ENCODE measurements around the gene MEGF6.

MEGF6 gene

DNA sequence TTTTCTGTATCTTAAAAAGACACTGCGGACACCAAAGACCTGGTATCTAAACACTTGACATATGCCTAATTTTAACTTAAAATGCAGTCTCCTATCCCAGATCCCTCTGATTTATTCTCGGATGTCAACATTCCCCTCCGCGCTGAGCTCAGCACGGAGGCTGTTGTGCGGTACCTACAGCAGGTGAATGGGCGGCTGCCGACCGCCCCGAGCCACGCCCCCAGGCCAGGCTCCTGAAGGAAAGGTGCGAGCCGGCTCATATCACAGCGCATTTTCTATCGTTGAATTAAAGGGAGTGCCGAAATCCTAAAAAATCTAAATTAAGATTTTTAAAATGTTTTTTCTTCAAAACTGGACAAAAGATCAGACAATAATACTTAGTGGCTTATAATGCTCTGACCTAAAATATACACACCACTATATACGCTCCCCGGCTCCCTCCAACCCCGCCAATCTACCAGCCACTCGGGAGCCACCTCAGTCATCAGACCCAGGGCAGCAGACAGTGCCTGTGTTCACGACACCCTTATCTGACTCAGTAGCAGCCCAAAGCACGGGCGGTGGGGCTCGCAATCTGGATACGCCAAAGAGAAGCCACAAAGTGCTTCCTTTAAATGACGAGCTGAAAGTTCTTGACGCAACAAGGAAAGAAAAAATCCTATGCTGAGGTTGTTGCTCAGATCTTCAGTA is 34.5 kb upstream of the MEGF6 start:
- H3K4me3 ChIP-seq (ENCODE audit: low read length): no peak overlapping the region
- peaks cover 12% of the 10 kb centered on the region for H3K79me2 ChIP-seq (ENCODE audit: control insufficient read depth, low read length)
- TF ChIP-seq, protein P1, sequence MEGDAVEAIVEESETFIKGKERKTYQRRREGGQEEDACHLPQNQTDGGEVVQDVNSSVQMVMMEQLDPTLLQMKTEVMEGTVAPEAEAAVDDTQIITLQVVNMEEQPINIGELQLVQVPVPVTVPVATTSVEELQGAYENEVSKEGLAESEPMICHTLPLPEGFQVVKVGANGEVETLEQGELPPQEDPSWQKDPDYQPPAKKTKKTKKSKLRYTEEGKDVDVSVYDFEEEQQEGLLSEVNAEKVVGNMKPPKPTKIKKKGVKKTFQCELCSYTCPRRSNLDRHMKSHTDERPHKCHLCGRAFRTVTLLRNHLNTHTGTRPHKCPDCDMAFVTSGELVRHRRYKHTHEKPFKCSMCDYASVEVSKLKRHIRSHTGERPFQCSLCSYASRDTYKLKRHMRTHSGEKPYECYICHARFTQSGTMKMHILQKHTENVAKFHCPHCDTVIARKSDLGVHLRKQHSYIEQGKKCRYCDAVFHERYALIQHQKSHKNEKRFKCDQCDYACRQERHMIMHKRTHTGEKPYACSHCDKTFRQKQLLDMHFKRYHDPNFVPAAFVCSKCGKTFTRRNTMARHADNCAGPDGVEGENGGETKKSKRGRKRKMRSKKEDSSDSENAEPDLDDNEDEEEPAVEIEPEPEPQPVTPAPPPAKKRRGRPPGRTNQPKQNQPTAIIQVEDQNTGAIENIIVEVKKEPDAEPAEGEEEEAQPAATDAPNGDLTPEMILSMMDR (IDR thresholded peaks at IDR 0.05; ENCODE audit: low read depth, low read length, poor library complexity, severe bottlenecking): no peak
- no peaks in the 10 kb centered on the region for H3K9me2 ChIP-seq (replicated peaks; ENCODE audit: control insufficient read depth, low read length)
- H3K27me3 ChIP-seq (ENCODE audit: control insufficient read depth, low read length): no peaks in the 10 kb centered on the region
- no peak overlapping the region for H3K4me2 ChIP-seq (ENCODE audit: low read length)
- peaks cover 43% of the 10 kb centered on the region for H3K36me3 ChIP-seq (ENCODE audit: control insufficient read depth, low read length)
- peaks cover 13% of the 10 kb centered on the region for H3K4me1 ChIP-seq (ENCODE audit: control insufficient read depth, low read length)
- H3F3A ChIP-seq (ENCODE audit: control insufficient read depth, insufficient read depth): peaks cover 7% of the 10 kb centered on the region; the same call in 1 of the 2 replicates
- no peaks in the 10 kb centered on the region for H4K20me1 ChIP-seq (ENCODE audit: control insufficient read depth, insufficient read depth, low read depth, low read length)
- no peak overlapping the region for H3K27ac ChIP-seq (ENCODE audit: low read depth, low read length)
- no peaks in the 10 kb centered on the region for H3K9me3 ChIP-seq (ENCODE audit: control insufficient read depth, insufficient read depth, low read length)

DNA sequence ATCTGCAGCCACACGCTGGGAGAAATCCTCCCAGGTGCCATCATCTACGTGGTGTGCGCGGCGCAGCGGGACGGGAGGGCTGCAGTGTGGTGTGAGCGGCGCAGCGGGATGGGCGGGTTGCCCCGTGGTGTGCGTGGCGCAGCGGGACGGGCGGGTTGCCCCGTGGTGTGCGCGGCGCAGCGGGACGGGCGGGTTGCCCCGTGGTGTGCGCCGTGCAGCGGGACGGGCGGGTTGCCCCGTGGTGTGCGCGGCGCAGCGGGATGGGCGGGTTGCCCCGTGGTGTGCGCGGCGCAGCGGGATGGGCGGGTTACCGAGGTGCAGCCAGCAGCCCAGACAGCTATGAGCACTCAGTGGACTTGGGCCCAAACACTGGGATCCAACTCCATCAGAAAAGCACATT is 33.9 kb upstream of the MEGF6 start:
- Histone ChIP-seq H3K4me3 (ENCODE audit: low read length) (no peak overlapping the region), H3K36me3 (ENCODE audit: control insufficient read depth, low read length) (peaks cover 43% of the 10 kb centered on the region), H3K4me2 (ENCODE audit: low read length) (no peak overlapping the region), H3K9me2 (replicated peaks; ENCODE audit: control insufficient read depth, low read length) (no peaks in the 10 kb centered on the region), H3K27me3 (ENCODE audit: control insufficient read depth, low read length) (no peaks in the 10 kb centered on the region), H3K4me1 (ENCODE audit: control insufficient read depth, low read length) (peaks cover 13% of the 10 kb centered on the region), H3K79me2 (ENCODE audit: control insufficient read depth, low read length) (peaks cover 12% of the 10 kb centered on the region), H4K20me1 (ENCODE audit: control insufficient read depth, insufficient read depth, low read depth, low read length) (no peaks in the 10 kb centered on the region), H3K9me3 (ENCODE audit: control insufficient read depth, insufficient read depth, low read length) (no peaks in the 10 kb centered on the region), H3F3A (ENCODE audit: control insufficient read depth, insufficient read depth) (peaks cover 7% of the 10 kb centered on the region; the same call in 1 of the 2 replicates), H3K27ac (ENCODE audit: low read depth, low read length) (no peak overlapping the region)
- TF ChIP-seq, protein P1 (IDR thresholded peaks at IDR 0.05; ENCODE audit: low read depth, low read length, poor library complexity, severe bottlenecking): no peak
- no peak for TF ChIP-seq EZH2phosphoT487 (IDR thresholded peaks at IDR 0.05; ENCODE audit: borderline replicate concordance, low read length)

- Histone ChIP-seq H3K4me2 (ENCODE audit: low read length) (no peak overlapping the region), H3K27me3 (ENCODE audit: control insufficient read depth, low read length) (no peaks in the 10 kb centered on the region), H3K4me1 (ENCODE audit: control insufficient read depth, low read length) (peaks cover 11% of the 10 kb centered on the region), H3F3A (ENCODE audit: control insufficient read depth, insufficient read depth) (peaks cover 7% of the 10 kb centered on the region; the same call in 1 of the 2 replicates), H3K79me2 (ENCODE audit: control insufficient read depth, low read length) (peaks cover 7% of the 10 kb centered on the region), H3K36me3 (ENCODE audit: control insufficient read depth, low read length) (peaks cover 46% of the 10 kb centered on the region), H3K9me2 (replicated peaks; ENCODE audit: control insufficient read depth, low read length) (no peaks in the 10 kb centered on the region), H3K9me3 (ENCODE audit: control insufficient read depth, insufficient read depth, low read length) (no peaks in the 10 kb centered on the region), H3K27ac (ENCODE audit: low read depth, low read length) (no peak overlapping the region), H4K20me1 (ENCODE audit: control insufficient read depth, insufficient read depth, low read depth, low read length) (no peaks in the 10 kb centered on the region), H3K4me3 (ENCODE audit: low read length) (no peak overlapping the region)
- TF ChIP-seq, protein P1 (IDR thresholded peaks at IDR 0.05; ENCODE audit: low read depth, low read length, poor library complexity, severe bottlenecking): no peak
- no peak for TF ChIP-seq EZH2phosphoT487 (IDR thresholded peaks at IDR 0.05; ENCODE audit: borderline replicate concordance, low read length)
Observed at GRCh38 chr1:3644273-3644672, 33.0 kb upstream of the MEGF6 start.
